HepG2 (cell line): ENCODE measurements around the gene RABL2A. TPM values are rescaled to one million over a fixed set of nuclear protein-coding genes. Genes with fewer than 3 reads are reported as not detected.
A peak's percentile ranks its signal among the peaks of the same experiment; 100 is the strongest.

Experiments
- ARNTL ChIP-seq: sonication (generic); formaldehyde crosslinking; IDR thresholded peaks from 2 replicates; pipeline ENCODE4 v1.4.0; 2020; ENCODE audit warnings: mild to moderate bottlenecking, missing genetic modification reagents
- CC2D1A ChIP-seq: sonication (generic); formaldehyde crosslinking; IDR thresholded peaks from 2 replicates; pipeline ENCODE4 v1.8.1; 2023; ENCODE audit warnings: mild to moderate bottlenecking, missing genetic modification reagents
- CSRNP1 ChIP-seq: sonication (generic); formaldehyde crosslinking; IDR thresholded peaks from 2 replicates; pipeline ENCODE4 v1.8.1; 2023; ENCODE audit warnings: mild to moderate bottlenecking, missing genetic modification reagents
- HIC2 ChIP-seq: sonication (generic); formaldehyde crosslinking; IDR thresholded peaks from 2 replicates; pipeline ENCODE4 v1.9.0; 2022; ENCODE audit warnings: low read depth, missing genetic modification reagents
- HNF4A ChIP-seq: sonication (generic); formaldehyde crosslinking; IDR thresholded peaks from 2 replicates; pipeline ENCODE4 v1.4.0; 2020; ENCODE audit warnings: missing genetic modification reagents
- HNF4G ChIP-seq, 2 experiments: sonication (generic) in 1 of 2; formaldehyde crosslinking in 1 of 2; IDR thresholded peaks; 2 replicates each; pipeline versions ENCODE4 v1.4.0 to v1.6.1; 2011 to 2020; ENCODE audit warnings: borderline replicate concordance in 2 of 2, low read depth in 2 of 2, mild to moderate bottlenecking in 2 of 2, low read length in 1 of 2, missing genetic modification reagents in 1 of 2, moderate library complexity in 1 of 2
- KDM2A ChIP-seq: sonication (generic); formaldehyde crosslinking; IDR thresholded peaks from 2 replicates; pipeline ENCODE4 v1.4.0; 2020; ENCODE audit warnings: low read depth, missing genetic modification reagents, borderline replicate concordance
- NR1H2 ChIP-seq: sonication (generic); formaldehyde crosslinking; IDR thresholded peaks from 2 replicates; pipeline ENCODE4 v1.8.1; 2022; ENCODE audit warnings: low read depth, missing genetic modification reagents, borderline replicate concordance
- TBX3 ChIP-seq: fragments of 450-650 bp; IDR thresholded peaks from 2 replicates; pipeline ENCODE4 v1.6.1; 2017; ENCODE audit warnings: antibody characterized with exemption, mild to moderate bottlenecking, inconsistent platforms, borderline replicate concordance
- ZNF225 ChIP-seq: sonication (generic); formaldehyde crosslinking; IDR thresholded peaks from 2 replicates; pipeline ENCODE4 v1.4.0; 2020; ENCODE audit warnings: mild to moderate bottlenecking, missing genetic modification reagents
- ZNF253 ChIP-seq: sonication (generic); formaldehyde crosslinking; IDR thresholded peaks from 2 replicates; pipeline ENCODE4 v1.8.0; 2022; ENCODE audit warnings: mild to moderate bottlenecking, missing genetic modification reagents, borderline replicate concordance
- ZNF512B ChIP-seq: sonication (generic); formaldehyde crosslinking; IDR thresholded peaks from 2 replicates; pipeline ENCODE4 v1.5.1; 2020; ENCODE audit warnings: missing genetic modification reagents, mild to moderate bottlenecking, borderline replicate concordance
- ZNF552 ChIP-seq: sonication (generic); formaldehyde crosslinking; IDR thresholded peaks from 2 replicates; pipeline ENCODE4 v1.9.0; 2022; ENCODE audit warnings: missing genetic modification reagents, mild to moderate bottlenecking, borderline replicate concordance
- ZNF670 ChIP-seq: sonication (generic); formaldehyde crosslinking; IDR thresholded peaks from 2 replicates; pipeline ENCODE4 v1.8.0; 2022; ENCODE audit warnings: mild to moderate bottlenecking, missing genetic modification reagents, borderline replicate concordance
- ZNF775 ChIP-seq: sonication (generic); formaldehyde crosslinking; IDR thresholded peaks from 2 replicates; pipeline ENCODE4 v1.4.0; 2020; ENCODE audit warnings: missing genetic modification reagents, mild to moderate bottlenecking, moderate library complexity, borderline replicate concordance
- polyA plus RNA-seq, 8 experiments: library from polyadenylated mRNA; depleted of rRNA in 3 of 8; stranded (reverse) in 7 of 8; unstranded in 1 of 8; fragments of >200 nt; fragmentation: Illumina TruSeq in 4 of 8; extraction: Trizol in 4 of 8; gene quantifications; 2 replicates each; pipeline versions ENCODE4 v1.2.1 to v1.2.3, GENCODE V29; 2011 to 2016; ENCODE audit warnings: low read depth in 4 of 8, missing spikeins in 1 of 8, mixed read lengths in 1 of 8; ENCODE audit not compliant: insufficient read depth in 1 of 8
- total RNA-seq, 5 experiments: library from RNA; depleted of rRNA; stranded (reverse); fragments of >200 nt; fragmentation: Illumina TruSeq; extraction: Trizol; gene quantifications; 2 replicates each; pipeline ENCODE4 v1.2.3, GENCODE V29; 2016; ENCODE audit warnings: low read depth in 1 of 5
- TF ChIP-seq, protein P1 (sequence below): sonication (generic); formaldehyde crosslinking; IDR thresholded peaks from 2 replicates; pipeline ENCODE4 v1.5.0; 2020; ENCODE audit warnings: missing genetic modification reagents
- TF ChIP-seq, protein P2 (sequence below): sonication (generic); formaldehyde crosslinking; IDR thresholded peaks from 2 replicates; pipeline ENCODE4 v1.4.0; 2020; ENCODE audit warnings: missing genetic modification reagents

RABL2A gene
- total and polyA plus RNA-seq, 2 of the 13 experiments (the other 11 are each of a cell fraction or from before 2014, with no cell fraction given): 9.6 to 13.4 TPM

- peak; percentile 59 for TF ChIP-seq HNF4A (CRISPR knock-in tag)
- peak; percentile 41; the same call in 1 of the 2 replicates for TF ChIP-seq HNF4G (IDR thresholded peaks at IDR 0.05; ENCODE audit: borderline replicate concordance, low read depth, low read length)
- peak; percentile 66; the same call in 1 of the 2 replicates for TF ChIP-seq HNF4G (CRISPR knock-in tag; IDR thresholded peaks at IDR 0.05; ENCODE audit: borderline replicate concordance, low read depth)
- peak; percentile 37; the same call in 1 of the 2 replicates for TF ChIP-seq TBX3
- TF ChIP-seq ZNF253 (CRISPR knock-in tag): 0 out of 2 replicates have a peak, but pooled peaks have one; percentile 39
- TF ChIP-seq, protein P1, sequence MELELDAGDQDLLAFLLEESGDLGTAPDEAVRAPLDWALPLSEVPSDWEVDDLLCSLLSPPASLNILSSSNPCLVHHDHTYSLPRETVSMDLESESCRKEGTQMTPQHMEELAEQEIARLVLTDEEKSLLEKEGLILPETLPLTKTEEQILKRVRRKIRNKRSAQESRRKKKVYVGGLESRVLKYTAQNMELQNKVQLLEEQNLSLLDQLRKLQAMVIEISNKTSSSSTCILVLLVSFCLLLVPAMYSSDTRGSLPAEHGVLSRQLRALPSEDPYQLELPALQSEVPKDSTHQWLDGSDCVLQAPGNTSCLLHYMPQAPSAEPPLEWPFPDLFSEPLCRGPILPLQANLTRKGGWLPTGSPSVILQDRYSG (CRISPR knock-in tag): peak; percentile 93; the same call in 1 of the 2 replicates
- TF ChIP-seq ARNTL (CRISPR knock-in tag): peak; percentile 79
- 0 out of 2 replicates have a peak, but pooled peaks have one; percentile 30 for TF ChIP-seq ZNF552 (CRISPR knock-in tag)
- peak; percentile 79; the same call in 1 of the 2 replicates for TF ChIP-seq ZNF512B (CRISPR knock-in tag)
- TF ChIP-seq ZNF775 (CRISPR knock-in tag): peak; percentile 68
- TF ChIP-seq ZNF670 (CRISPR knock-in tag): peak; percentile 96
- TF ChIP-seq, protein P2, sequence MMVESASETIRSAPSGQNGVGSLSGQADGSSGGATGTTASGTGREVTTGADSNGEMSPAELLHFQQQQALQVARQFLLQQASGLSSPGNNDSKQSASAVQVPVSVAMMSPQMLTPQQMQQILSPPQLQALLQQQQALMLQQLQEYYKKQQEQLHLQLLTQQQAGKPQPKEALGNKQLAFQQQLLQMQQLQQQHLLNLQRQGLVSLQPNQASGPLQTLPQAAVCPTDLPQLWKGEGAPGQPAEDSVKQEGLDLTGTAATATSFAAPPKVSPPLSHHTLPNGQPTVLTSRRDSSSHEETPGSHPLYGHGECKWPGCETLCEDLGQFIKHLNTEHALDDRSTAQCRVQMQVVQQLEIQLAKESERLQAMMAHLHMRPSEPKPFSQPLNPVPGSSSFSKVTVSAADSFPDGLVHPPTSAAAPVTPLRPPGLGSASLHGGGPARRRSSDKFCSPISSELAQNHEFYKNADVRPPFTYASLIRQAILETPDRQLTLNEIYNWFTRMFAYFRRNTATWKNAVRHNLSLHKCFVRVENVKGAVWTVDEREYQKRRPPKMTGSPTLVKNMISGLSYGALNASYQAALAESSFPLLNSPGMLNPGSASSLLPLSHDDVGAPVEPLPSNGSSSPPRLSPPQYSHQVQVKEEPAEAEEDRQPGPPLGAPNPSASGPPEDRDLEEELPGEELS (CRISPR knock-in tag): peak; percentile 74
- peak; percentile 78 for TF ChIP-seq HIC2 (CRISPR knock-in tag)
- peak; percentile 80 for TF ChIP-seq CSRNP1 (CRISPR knock-in tag)
- TF ChIP-seq NR1H2 (CRISPR knock-in tag): peak; percentile 82; the same call in 1 of the 2 replicates
- peak; percentile 98 for TF ChIP-seq ZNF225
- TF ChIP-seq KDM2A (CRISPR knock-in tag): peak; percentile 97
- peak; percentile 81; the same call in 1 of the 2 replicates for TF ChIP-seq CC2D1A (CRISPR knock-in tag)
These were observed 43.4 kb upstream of the RABL2A start (continued) for GRCh38 chr2:113583521-113584225.
